ENCODE results near the gene SLCO6A1.

GRCh38 chr5:102368392-102368791 lies 130.4 kb downstream of the SLCO6A1 start:
- TF ChIP-seq CTCF (IDR thresholded peaks at IDR 0.05) (no peak), ZFX (IDR thresholded peaks at IDR 0.05; ENCODE audit: borderline replicate concordance) (no peak)

Data from 22Rv1 (cell line).